Cortex of kidney (tissue), 1 donor: Measurements from ENCODE around the gene TBX19.
"Not testable (repeated sequence)": the region's sequence is repeated elsewhere in the genome, so short reads cannot be mapped to it uniquely, and the experiment has no call there.

Experiments
- DNase-seq: peaks from one replicate; lab custom pipeline; 2025; lab: John Stamatoyannopoulos, UW

The TBX19 gene

GRCh38 chr1:168320149-168320548 lies 39.5 kb downstream of the TBX19 start:
- no peak for DNase-seq

- no peak for DNase-seq
Measured at GRCh38 chr1:168320800-168321450, 40.2 kb downstream of the TBX19 start.

GRCh38 chr1:168321945-168322344 lies 41.3 kb downstream of the TBX19 start:
- DNase-seq: no peak

GRCh38 chr1:168324745-168325425 lies 44.2 kb downstream of the TBX19 start:
- no peak for DNase-seq

- no peak for DNase-seq
Measured at GRCh38 chr1:168328731-168329364, 48.2 kb downstream of the TBX19 start.

- no peak for DNase-seq
Measured at GRCh38 chr1:168330285-168330684, 49.6 kb downstream of the TBX19 start.

GRCh38 chr1:168331569-168331968 lies 50.9 kb downstream of the TBX19 start:
- no peak for DNase-seq

- DNase-seq: no peak
Measured at GRCh38 chr1:168333562-168334276, 53.0 kb downstream of the TBX19 start.

- no peak for DNase-seq
Measured at GRCh38 chr1:168335500-168335899, 54.8 kb downstream of the TBX19 start.

- DNase-seq: no peak
Measured at GRCh38 chr1:168338589-168339503, 58.2 kb downstream of the TBX19 start.

GRCh38 chr1:168340781-168341482 lies 60.3 kb downstream of the TBX19 start:
- no peak for DNase-seq

- DNase-seq: no peak
Measured at GRCh38 chr1:168341483-168341975, 60.9 kb downstream of the TBX19 start.

- no peak for DNase-seq
Measured at GRCh38 chr1:168342572-168343280, 62.0 kb downstream of the TBX19 start.

GRCh38 chr1:168343566-168343965 lies 62.9 kb downstream of the TBX19 start:
- DNase-seq: no peak

GRCh38 chr1:168344517-168344916 lies 63.8 kb downstream of the TBX19 start:
- DNase-seq: no peak

GRCh38 chr1:168345939-168346338 lies 65.3 kb downstream of the TBX19 start:
- DNase-seq: no peak

GRCh38 chr1:168347630-168348029 lies 67.0 kb downstream of the TBX19 start:
- no peak for DNase-seq

- DNase-seq: no peak
Measured at GRCh38 chr1:168348146-168348709, 67.6 kb downstream of the TBX19 start.

GRCh38 chr1:168354335-168355269 lies 73.9 kb downstream of the TBX19 start:
- not testable (repeated sequence) for DNase-seq
